NCI-H510A (cell line): Measurements from ENCODE around the gene ARID3C.

Experiments
- DNase-seq: peaks from one replicate; lab custom pipeline; 2025; lab: John Stamatoyannopoulos, UW

Gene ARID3C

DNA sequence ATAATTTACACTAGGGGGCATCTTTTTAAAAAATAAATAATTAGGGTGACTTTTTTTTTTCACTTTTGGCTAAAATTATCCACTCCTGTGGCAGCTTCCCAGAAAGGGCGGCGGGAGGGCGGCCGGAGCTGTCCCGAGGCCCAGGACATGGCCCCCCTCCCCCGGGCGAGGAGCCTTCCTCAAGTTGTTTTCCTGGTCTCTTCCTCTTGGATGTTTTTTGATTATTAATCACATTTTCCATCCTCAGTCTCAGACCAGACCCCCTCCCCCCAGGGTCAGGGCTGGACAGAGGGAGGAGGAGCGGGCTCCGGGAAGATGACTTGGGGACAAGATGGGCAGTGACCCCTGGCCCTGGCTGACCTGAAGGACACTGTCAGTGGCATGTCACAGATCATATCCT is 34.7 kb downstream of the ARID3C start:
- DNase-seq = no peak

DNA sequence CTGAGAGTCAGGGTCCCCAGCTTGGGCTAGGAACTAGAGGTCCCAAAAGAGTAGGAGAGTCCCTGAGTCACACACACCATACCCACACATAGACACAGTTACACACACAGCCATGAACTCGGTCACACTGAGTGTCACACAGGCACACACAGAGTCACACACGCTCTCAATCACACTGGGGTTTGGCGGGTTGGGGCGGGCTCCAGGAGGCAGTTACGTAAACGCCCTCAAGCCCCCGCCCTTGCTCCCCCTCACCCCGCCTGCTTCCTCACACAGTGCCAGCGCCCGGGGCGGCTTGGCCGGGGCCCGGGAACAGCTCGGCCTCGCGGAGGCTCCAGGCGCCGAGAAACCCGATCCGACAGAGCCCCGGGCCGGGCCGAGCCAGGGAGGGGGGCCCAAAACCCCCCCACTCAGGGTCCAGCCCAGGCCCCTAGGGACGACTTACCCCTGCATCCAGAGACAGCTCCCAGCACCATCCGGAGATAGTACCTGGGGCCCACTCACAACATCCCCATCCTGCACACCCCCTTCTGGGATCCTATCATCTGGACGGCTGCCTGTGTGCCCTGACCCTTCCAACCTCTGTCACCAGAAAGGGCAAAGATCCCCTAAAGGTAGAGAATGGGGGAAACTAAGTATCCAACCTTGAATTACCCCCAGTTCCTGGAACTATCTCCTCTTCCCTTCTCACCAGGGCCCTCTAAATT is 35.8 kb downstream of the ARID3C start:
- DNase-seq = no peak

DNA sequence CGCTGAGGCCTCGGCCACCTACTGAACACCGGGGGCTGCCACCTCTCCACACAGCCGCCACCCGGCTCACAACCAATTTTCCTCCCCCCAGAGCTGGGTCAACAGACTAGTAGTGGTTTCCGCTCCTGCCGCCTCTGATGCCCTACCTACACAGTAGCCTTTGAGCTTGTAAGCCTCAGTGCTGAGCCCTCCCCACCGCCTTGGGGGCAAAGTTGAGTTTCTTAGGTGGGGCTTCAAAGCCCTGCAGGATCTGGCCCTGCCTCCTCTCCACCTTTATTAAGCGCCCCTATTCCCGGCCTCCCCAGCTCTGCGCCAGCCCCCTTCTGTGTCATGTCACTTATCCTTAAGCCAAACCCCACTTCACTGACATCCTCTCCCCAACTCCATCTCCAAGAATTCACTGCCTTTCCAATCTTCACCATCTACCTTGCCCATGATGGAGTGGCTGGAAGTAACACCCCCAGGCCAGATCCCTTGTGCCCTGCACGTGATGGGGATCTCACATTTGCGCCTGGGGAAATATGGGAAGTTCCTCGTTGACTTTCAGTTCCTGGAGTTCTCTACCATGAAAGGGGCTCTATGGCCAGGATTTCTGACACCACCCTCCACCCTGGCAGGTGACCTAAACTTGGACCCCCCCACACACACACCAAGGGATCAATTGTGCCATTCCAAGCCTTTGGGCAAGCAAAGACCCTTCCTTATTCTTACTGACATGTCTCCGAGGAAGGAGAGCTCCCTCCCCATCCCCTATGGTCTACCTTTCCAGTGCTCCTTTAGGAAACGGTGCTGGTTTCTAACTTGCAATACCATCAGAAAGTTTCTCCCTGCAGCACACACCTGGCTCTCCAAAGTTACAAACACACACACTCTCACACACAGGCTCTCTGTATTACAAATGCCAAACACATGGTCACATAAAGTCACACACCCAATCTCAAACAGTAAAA is 36.7 kb downstream of the ARID3C start:
- no peak for DNase-seq

DNA sequence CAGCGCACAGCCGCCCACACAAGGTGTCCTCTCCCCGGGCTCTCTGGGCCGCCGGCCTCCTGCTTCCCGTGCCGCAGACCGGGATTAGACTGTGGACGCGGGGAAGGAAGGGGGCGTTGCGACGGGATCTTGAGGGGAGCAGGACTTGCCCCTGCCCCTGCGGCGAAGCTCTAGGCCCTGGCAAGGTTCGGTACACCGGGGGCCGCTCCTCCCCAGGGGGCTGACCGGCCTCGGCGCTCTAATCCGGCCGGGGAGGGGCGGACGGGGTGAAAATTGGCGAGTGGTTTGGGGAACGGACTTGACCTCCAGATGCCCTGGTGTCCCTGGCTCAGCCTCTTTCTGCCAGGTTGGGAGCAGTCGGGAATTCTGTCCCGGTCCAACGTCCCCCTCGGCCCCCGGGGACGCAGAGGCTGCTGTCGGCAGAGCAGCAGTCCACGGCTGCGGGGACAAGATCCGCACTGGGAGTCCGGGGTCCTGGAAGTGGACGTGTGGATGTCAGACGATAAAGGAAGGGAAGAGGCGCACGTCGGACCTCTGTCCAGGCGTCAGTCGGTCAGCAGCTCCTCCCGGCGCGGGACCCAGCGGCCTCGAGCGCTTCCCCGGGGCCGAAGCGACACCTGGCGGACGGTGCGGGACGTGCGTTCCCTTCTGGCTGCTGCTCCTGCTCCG is 37.5 kb downstream of the ARID3C start:
- no peak for DNase-seq

DNA sequence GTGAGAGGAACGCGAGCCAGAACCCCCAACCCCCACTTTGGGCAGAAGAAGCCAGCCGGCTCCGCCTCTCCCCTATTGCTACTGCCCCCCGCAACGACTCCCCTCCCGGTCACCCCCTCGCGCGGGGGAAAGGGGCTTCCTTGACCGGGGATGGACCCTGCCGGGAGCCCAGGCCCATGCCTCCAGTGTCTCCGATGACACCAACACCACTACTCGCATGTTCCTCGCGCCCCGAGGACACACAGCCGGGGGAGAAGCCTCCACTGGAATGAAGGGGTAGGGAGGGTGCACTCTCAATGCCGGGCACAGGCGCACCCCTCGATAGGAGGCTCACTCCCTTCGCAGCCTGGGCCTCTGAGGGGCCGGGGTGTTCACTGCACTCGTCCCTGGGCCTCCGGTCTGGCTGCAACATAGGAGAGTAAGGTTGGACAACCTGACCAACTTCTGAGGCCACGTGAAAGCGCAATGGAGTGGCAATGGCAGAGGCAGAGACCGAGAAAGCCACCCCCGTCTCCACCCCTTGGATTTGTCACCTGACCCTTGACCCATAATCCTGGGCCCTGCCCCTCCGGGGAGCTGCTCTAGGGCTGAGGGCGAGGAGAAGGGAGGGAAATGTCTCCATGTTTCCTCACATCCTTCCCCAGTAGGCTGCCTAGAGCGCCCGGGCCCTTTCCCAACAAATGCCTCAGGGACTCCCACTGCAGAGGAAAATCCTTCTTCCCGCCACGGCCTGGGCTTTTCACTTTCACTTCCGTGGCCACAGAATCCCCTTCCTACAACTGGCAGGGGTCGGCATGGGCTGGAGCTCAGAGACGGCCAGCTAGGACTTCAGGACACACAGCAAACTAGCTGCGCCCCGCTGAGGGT is 38.3 kb downstream of the ARID3C start:
- DNase-seq = no peak

DNA sequence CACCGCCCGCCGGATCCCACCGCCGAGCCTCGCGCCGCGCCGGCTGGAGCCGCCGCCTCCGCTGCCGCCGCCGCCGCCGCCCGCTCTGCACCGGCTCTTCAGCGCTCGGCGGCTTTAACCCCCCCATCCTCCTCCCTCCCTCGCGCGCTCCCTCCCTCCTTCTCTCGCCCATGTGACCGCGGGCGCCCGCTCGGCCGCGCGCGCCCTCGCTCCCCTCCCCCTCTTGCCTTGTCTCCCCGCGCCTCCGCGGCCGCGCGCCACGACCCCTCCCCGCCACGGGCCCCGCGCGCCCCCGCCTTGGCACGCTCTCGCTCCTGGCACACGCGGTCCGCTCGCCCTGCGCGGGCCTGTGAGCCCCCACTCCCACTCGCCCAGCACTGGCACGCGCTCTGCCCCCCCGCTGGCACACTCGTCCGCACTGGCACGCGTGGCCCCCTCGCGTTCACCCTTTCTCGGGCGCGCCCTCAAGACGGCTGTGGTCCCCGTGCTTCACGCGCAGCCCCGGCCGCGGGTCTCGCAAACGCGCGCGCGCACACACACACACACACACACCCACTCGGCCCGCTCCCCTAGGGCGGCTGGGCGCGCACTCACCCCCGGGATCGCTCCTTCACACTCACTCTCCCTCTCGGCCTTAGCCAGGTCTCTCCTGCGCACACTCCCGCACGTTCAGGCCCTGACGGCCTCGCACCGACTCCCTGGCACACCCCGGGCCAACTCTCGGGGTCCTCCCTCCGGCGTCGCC is 39.1 kb downstream of the ARID3C start, which contains the start of gene CNTFR:
CNTFR (minus strand) TSS at position 89 of the 745 bp plus-strand sequence. CDS start 20,743 bp downstream, outside the sequence.
- no peak for DNase-seq

DNA sequence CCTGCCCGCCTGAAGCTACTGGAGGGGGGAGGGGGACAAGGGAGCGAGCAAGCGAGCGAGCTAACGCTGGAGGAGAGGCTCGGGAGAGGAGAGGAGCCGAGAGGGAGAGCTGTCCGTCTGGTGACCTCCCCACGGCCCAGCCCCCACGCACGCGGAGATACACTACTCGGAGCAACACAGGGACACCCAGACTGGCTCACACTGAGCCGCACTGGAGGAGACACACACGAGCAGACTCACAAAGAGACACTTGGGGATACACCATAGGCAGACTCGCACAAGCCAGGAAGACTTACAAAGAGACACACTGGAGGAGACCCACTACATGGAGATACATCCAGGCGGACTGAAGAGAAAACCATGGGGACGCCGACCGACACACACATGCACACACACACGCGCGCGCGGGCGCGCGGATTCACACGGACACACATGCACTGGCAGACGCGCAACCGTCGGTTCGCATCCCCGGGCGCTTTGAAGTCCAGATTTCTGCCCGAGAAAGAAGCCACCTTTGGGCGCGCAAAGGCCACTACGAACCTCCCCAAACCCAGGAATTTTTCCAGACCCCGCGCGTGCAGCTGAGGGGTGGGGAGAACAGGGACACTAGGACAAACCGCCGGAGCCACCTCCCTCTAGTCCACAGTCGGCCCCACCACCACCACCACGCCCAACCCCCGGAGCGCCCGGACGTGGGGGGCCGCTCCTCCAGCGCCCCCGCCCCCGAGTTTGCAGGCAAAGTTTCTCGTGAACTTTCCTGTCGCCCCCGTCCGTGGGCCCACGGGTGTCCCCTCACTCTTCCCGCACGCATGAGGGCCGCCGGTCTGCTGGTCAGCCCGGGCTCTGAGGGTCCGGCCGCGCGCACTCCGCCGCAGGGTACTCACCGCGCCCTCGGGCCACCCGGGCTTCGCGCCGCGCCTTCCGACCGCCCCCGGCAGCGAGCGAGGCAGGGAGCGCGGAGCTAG is 39.9 kb downstream of the ARID3C start:
- no peak for DNase-seq

DNA sequence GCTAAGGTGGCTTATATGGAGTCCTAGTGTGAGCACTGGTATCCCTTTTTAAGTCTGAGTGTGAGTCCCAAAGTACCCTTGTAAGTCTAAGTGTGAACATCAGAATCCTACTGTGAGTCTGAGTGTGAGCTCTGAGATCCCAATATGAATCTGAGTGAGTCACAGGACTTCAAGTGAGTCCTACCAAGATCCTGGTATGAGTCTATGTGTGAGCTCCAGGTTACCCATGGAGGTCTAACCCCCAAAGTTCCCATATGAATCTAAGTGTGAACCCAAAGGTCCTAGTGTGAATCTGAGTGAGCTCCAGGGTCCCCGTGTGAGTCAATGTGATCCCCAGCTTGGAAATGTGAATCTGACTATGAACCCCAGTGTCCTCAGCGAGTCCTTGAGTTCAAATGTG is 41.6 kb downstream of the ARID3C start:
- DNase-seq = no peak

DNA sequence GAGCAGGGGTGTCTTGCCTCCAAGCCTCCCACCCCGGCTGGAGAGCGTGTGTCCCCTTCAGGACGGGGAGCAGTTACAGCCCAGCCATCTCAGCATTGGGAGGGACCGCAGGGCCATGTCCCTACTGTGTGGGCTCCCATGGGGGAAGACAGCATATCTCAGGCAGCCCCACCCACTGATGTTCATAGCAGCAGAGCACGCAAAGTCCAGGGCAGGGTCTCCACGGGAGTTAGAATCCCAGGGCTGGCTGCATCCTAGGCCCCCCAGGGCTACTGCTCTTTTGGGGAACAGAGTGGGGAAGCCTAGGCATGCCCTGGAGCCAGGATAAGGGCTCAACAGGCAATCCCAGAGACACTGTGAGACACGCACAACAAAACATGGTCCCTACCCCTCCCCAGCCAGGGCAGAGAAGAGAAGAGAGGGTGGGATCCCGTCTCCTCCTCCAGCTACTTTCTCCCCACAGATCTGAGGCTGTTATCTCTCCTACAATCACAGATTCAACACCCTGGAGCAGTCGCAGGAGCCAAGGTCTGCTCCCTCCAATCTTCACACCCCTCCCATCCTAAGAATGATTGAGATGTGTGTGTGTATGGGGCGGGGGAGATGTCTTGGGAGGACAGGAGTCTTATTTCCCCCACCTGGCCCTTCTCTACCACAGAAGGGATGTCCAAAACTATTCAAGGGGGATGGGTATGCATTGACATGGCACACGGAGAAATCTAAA is 42.8 kb downstream of the ARID3C start:
- DNase-seq = no peak

DNA sequence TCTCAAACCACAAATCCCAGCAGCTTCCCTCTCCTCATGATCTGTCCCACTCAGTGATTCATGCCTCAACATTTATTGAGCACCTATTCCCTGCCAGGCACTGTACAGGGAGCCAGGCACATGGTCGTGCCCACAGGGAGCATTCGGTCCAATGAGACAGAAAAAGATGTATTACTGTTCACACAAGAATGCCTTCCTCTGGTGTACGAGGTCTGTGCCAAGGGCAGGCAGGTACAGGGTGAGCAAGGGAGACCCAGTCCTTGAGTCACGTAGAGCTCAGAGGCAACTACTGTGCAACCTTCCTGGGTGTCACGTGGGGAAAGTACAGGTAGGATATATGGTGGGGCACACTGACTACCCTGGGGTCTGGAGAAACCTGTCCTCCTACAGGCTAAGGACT is 43.9 kb downstream of the ARID3C start:
- no peak for DNase-seq

DNA sequence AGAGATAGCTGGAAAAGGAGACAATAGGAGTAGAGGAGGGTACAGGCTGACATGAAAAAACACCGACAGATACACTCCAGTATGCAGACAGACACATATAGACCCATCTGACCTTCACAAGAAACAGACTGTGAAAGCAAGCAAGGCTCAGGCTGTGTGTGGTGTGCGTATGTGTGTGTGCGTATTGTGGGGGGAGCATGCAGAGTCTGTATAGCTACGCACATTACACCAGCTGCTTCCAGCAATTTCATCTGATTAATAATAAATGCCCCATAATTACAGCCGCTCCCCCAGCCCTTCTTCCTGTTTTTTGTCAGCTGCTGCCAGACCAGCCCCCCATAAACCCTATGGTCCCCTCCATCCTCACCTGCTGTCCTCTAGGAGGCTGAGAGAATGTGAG is 46.1 kb downstream of the ARID3C start:
- DNase-seq = no peak

DNA sequence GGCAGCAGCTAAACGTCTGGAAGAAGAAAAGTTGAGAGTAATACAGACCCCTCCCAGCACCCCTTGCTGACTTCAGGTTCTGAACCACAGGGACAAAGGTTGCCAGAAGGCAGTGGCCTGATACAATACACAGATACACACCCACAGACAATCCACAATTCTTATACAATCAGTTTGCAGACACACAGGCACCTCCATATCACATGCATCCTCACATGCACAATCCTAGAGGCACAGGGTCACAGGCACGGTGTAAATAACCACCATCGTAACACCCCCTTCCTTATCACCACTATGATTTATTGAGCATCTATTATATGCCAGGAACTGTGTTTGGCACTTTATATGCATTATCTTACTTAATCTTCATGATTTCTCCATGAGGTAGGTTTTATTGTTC is 47.5 kb downstream of the ARID3C start:
- DNase-seq = no peak

DNA sequence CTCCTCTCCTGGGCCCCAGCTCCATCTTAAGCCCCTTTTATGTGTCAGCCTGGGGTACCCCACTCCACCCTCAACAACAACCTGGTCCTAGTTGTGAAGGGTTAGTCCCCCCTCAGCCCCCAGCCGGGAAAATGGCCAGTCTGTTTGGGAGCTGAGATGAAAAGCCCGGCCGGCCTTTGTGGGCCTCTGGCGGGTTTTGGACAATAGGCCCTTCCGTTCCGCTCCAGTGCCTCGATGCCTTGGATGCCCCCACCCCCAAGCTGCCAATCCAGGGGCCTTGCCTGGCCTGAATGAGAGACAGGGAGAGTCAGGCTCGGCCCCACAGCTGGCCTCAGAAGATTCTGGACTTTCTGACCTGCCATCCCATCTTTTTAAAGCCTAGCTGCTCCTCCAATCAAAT is 48.5 kb downstream of the ARID3C start:
- no peak for DNase-seq

DNA sequence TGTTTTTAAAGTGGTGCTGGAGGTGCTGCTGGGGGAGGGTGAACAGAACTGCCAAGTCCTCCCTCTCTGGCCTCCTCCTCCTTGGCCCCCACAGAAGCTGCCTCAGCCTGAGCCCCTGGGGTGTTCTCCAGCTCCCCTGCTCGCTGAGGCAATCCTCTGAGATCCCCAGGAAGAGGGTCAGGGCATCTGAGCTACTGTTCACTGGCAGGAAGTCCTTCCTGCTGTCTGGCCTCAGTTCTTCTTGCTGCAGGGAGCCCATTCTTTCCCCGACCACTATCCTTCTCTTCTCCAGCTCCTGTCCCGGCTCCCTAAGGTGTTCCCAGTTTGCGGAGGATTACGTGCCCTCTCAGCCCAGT is 49.1 kb downstream of the ARID3C start:
- DNase-seq = no peak

DNA sequence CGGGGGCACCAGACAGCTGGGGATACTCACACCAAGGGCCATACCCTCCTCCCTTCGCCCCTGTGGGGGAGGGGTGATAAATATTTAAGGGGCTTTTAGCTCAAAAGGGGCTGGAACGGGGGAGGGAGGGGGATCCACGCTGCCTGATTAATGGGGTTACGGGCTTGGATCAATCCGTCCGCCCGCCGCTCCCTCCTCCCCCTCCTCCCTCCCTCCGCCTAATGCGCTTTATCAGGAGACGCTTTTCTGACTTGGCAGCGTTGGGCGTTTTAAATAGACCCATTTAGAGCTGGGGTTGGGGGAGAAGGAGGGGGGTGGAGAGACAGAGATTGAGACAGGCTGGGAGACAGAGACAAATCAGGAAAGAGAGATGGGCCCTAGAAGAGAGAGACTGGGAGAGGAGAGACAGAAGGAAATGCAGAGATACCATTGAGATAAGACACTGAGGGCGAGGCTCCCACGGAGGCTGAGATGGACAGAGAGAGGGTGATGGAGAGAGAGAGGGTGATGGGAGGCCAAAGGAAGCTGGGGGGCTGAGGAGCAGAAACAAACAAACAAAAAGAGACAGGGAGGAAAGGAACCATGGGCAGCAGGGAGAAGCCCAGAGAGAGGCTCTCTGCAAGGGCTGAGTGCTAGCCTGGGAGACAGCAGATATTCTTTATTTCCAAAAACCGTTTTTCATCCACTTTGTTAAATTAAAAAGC is 49.6 kb downstream of the ARID3C start:
- no peak for DNase-seq

DNA sequence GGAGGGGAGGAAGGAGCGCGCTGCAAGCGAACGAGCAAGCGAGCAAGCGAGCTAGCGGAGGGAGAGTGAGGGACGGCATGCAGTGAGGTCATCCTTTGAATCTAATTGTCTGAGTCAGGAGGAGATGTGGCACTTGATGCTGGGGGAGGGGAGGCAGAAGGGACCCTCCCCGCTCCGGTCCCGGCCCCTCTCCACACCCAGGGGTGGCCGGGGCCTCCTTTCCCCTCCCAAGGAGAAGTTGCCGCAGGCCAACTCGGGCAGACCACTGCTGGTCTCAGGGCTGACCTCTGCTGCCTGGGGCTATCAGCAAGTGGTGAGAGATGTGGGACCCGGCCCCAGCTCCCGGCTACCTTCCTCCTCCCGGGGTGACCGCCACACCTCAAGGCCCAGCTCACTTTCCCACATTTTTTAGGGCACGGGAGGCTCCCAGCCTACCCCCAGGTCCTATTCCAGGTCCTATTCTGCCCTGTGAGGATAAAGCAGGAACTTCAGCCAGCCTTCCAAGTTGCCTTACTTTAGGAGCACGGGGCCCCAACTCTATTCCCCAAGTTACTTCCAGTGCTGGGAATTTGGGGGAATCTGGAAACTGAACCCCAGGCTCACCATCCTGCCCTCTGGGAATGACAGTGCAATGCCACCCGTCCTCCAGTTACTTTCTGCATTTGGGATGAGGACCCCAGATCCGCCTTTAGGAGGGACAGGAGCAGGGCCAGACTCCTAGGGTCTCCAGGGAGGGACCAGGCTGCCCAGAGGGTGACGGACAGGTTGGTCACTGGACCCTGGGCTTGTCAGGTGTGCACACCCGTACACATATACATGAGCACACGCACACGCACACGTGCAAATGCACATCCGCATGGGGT is 50.4 kb downstream of the ARID3C start:
- no peak for DNase-seq

DNA sequence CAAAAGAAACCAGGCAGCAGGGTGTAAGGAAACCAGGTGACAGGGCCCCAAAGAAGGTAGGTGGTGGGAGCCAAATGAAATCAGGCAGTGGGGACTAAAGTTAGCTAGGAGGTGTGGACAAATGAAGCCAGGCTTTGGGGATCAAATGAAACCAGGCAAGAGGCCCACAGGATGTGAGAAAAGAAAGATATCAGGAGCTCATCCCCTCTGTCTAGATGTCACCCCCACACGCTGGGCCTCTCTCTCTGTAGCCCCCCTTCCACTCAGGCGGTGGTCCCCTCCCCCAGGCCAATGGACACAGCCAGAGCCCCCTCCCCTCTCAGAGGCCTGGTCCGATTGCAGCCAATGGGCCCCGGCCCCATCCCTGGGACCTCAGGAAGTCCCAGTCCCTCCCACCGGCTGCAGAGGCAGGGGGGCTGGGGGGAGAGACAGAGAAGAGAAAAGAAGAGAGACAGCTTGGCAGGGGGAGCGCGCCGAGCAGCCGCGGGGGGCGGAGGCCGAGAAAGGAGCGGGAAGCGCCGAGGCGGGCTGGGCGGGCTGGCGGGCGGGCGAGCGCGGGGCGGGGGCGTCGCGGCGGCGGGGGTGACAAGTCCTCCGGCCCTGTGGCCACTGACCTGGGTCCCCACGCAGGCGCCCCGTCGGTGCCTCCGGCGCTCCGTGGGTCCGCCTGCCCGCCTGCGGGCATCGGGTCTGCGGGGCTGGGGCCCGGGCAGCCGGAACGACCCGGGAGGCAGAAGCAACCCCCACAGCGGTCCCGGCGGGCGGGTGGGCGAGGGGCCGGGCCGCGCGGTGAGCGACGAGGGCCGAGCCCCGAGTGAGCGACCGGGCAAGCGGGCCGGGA is 51.2 kb downstream of the ARID3C start:
- DNase-seq = no peak
